Measurements from ENCODE around the gene SLC66A2. TPM values are rescaled to one million over a fixed set of nuclear protein-coding genes. Genes with fewer than 3 reads are reported as not detected.
A peak's percentile ranks its signal among the peaks of the same experiment; 100 is the strongest.

SLC66A2 gene
- total RNA-seq, 1 donor from 2014 or later = 5.8 TPM

DNA sequence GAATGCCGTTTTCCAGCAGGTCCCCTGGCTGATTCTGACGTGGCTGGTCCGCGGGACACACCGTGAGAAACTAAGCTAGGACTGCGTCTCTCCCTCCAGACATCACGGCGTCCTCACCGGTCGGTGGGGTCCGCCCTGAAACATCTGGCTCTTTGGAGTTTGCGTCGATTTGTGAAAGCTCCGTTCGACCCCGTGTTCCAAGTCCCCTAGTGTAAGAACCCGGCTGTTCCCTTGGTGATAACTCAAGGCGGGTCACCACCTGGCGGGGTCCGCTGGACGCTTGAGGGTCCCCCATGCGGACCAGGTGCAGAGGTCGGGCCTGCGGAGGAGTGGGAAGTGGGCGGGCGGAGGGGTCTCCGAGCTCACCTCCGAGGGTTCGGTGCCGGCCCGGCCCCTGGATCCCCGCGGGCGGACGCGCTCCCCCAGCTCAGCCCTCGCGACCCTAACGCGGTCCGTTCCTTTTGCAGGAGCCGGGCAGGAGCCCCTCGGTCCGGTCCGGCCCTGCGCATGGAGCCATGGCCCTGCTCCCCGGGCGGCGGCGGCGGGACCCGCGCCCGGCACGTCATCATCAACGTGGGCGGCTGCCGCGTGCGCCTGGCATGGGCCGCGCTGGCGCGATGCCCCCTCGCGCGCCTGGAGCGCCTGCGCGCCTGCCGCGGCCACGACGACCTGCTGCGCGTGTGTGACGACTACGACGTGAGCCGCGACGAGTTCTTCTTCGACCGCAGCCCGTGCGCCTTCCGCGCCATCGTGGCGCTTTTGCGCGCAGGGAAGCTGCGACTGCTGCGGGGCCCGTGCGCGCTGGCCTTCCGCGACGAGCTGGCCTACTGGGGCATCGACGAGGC, 88.1 kb downstream of the SLC66A2 start:
- H3K4me2 ChIP-seq = no peak overlapping the region
- TF ChIP-seq EZH2 (IDR thresholded peaks at IDR 0.05) (no peak), EZH2phosphoT487 (IDR thresholded peaks at IDR 0.05) (no peak)
- TF ChIP-seq, protein P1, sequence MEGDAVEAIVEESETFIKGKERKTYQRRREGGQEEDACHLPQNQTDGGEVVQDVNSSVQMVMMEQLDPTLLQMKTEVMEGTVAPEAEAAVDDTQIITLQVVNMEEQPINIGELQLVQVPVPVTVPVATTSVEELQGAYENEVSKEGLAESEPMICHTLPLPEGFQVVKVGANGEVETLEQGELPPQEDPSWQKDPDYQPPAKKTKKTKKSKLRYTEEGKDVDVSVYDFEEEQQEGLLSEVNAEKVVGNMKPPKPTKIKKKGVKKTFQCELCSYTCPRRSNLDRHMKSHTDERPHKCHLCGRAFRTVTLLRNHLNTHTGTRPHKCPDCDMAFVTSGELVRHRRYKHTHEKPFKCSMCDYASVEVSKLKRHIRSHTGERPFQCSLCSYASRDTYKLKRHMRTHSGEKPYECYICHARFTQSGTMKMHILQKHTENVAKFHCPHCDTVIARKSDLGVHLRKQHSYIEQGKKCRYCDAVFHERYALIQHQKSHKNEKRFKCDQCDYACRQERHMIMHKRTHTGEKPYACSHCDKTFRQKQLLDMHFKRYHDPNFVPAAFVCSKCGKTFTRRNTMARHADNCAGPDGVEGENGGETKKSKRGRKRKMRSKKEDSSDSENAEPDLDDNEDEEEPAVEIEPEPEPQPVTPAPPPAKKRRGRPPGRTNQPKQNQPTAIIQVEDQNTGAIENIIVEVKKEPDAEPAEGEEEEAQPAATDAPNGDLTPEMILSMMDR (IDR thresholded peaks at IDR 0.05) = no peak
- no peak overlapping the region for H3K4me3 ChIP-seq
- H3K79me2 ChIP-seq (ENCODE audit: low read depth) = no peaks in the 10 kb centered on the region
- Mint-ChIP-seq H3K36me3 (no peaks in the 10 kb centered on the region), H3K4me3 (no peak overlapping the region), H3K27ac (no peak overlapping the region), H3K4me1 (no peaks in the 10 kb centered on the region), H3K27me3 (ENCODE audit: insufficient read depth, low read depth) (peaks cover 2% of the 10 kb centered on the region), H3K9me3 (peaks cover 18% of the 10 kb centered on the region)
- no peaks in the 10 kb centered on the region for H3K36me3 ChIP-seq
- H3K4me1 ChIP-seq = no peaks in the 10 kb centered on the region
- no peaks in the 10 kb centered on the region for H3F3A ChIP-seq (ENCODE audit: low read depth)
- H3K9me3 ChIP-seq (ENCODE audit: low read depth) = no peaks in the 10 kb centered on the region
- H3K27ac ChIP-seq = no peak overlapping the region
- no peaks in the 10 kb centered on the region for H4K20me1 ChIP-seq (ENCODE audit: low read depth)
- DNase-seq (ENCODE audit: low spot score) = no peak
- H3K9ac ChIP-seq = no peak overlapping the region
- no peak overlapping the region for H2AFZ ChIP-seq (replicated peaks)
- H3K27me3 ChIP-seq = peaks cover 43% of the 10 kb centered on the region

DNA sequence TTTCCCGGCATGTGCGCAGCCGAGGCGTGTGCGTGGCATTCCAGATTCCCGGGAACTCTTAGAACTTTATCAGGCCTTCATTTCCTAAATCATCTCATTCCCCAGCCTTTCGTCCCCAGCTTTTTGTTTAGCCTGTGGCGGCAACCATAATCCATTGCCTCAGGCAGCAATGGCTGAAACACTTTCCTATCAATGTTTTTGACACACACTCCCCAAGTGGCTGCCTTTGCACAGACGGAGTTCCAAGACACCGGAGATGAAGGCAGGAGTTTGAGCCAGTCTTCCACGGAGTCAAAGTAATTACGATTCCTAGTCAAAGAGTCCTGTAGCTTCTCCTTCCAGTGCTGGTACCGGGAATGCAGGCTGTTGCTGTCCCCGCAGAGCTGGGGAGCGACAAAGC, 88.9 kb downstream of the SLC66A2 start:
- H3K4me3 ChIP-seq = no peak overlapping the region
- no peak overlapping the region for H3K27ac Mint-ChIP-seq
- H3K9me3 ChIP-seq (ENCODE audit: low read depth) = no peaks in the 10 kb centered on the region
- H3K4me3 Mint-ChIP-seq = no peak overlapping the region
- peaks cover 1% of the 10 kb centered on the region for H3K4me1 Mint-ChIP-seq
- H3K79me2 ChIP-seq (ENCODE audit: low read depth) = no peaks in the 10 kb centered on the region
- no peak overlapping the region for H3K27ac ChIP-seq
- H3K9ac ChIP-seq = no peak overlapping the region
- H3K27me3 Mint-ChIP-seq (ENCODE audit: insufficient read depth, low read depth) = peaks cover 2% of the 10 kb centered on the region
- H3K27me3 ChIP-seq = peaks cover 48% of the 10 kb centered on the region
- H3F3A ChIP-seq (ENCODE audit: low read depth) = peaks cover 2% of the 10 kb centered on the region
- no peak for TF ChIP-seq EZH2phosphoT487 (IDR thresholded peaks at IDR 0.05)
- TF ChIP-seq EZH2 (IDR thresholded peaks at IDR 0.05) = no peak
- TF ChIP-seq, protein P1 (IDR thresholded peaks at IDR 0.05) = no peak
- DNase-seq (ENCODE audit: low spot score) = no peak
- no peak overlapping the region for H3K4me2 ChIP-seq
- H2AFZ ChIP-seq (replicated peaks) = peak overlapping the region; percentile 10
- H3K36me3 Mint-ChIP-seq = no peaks in the 10 kb centered on the region
- H3K36me3 ChIP-seq = no peaks in the 10 kb centered on the region
- no peaks in the 10 kb centered on the region for H4K20me1 ChIP-seq (ENCODE audit: low read depth)
- no peaks in the 10 kb centered on the region for H3K4me1 ChIP-seq
- peaks cover 18% of the 10 kb centered on the region for H3K9me3 Mint-ChIP-seq

DNA sequence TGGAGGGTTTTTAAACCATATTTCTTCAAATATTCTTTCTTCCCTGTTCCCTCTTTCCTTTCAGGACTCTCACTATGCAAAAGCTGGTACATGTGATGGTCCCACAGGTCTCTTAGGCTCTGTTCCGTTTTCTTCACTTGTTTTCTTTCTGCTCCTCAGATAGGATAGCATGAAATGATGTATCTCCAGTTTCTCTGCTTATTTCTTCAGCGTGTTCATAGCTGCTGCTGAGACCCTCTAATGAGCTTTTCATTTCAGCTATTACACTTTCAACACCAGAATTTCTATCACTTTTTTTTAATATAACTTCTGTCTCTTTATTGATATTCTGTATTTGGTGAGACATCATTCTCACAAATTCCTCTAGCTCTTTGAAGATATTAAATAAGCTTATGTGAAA, 89.8 kb downstream of the SLC66A2 start:
- no peak overlapping the region for H3K4me3 ChIP-seq
- H3K4me1 ChIP-seq = no peaks in the 10 kb centered on the region
- H3K79me2 ChIP-seq (ENCODE audit: low read depth) = no peaks in the 10 kb centered on the region
- Mint-ChIP-seq H3K4me3 (no peak overlapping the region), H3K9me3 (peaks cover 18% of the 10 kb centered on the region), H3K36me3 (no peaks in the 10 kb centered on the region), H3K27ac (no peak overlapping the region), H3K4me1 (peaks cover 8% of the 10 kb centered on the region), H3K27me3 (ENCODE audit: insufficient read depth, low read depth) (peaks cover 2% of the 10 kb centered on the region)
- H3K27ac ChIP-seq = no peak overlapping the region
- H3K27me3 ChIP-seq = peaks cover 50% of the 10 kb centered on the region
- no peaks in the 10 kb centered on the region for H3K36me3 ChIP-seq
- peaks cover 9% of the 10 kb centered on the region for H3F3A ChIP-seq (ENCODE audit: low read depth)
- no peaks in the 10 kb centered on the region for H3K9me3 ChIP-seq (ENCODE audit: low read depth)
- no peak overlapping the region for H3K9ac ChIP-seq
- H2AFZ ChIP-seq (replicated peaks) = no peak overlapping the region
- no peaks in the 10 kb centered on the region for H4K20me1 ChIP-seq (ENCODE audit: low read depth)
- no peak for DNase-seq (ENCODE audit: low spot score)
- TF ChIP-seq EZH2phosphoT487 (IDR thresholded peaks at IDR 0.05) (no peak), EZH2 (IDR thresholded peaks at IDR 0.05) (no peak)
- TF ChIP-seq, protein P1 (IDR thresholded peaks at IDR 0.05) = no peak
- no peak overlapping the region for H3K4me2 ChIP-seq
